ENCODE results near the gene CXCL14. TPM values are rescaled to one million over a fixed set of nuclear protein-coding genes. Genes with fewer than 3 reads are reported as not detected.

The CXCL14 gene
- total RNA-seq, 1 donor from 2014 or later = 1.2 TPM

DNA sequence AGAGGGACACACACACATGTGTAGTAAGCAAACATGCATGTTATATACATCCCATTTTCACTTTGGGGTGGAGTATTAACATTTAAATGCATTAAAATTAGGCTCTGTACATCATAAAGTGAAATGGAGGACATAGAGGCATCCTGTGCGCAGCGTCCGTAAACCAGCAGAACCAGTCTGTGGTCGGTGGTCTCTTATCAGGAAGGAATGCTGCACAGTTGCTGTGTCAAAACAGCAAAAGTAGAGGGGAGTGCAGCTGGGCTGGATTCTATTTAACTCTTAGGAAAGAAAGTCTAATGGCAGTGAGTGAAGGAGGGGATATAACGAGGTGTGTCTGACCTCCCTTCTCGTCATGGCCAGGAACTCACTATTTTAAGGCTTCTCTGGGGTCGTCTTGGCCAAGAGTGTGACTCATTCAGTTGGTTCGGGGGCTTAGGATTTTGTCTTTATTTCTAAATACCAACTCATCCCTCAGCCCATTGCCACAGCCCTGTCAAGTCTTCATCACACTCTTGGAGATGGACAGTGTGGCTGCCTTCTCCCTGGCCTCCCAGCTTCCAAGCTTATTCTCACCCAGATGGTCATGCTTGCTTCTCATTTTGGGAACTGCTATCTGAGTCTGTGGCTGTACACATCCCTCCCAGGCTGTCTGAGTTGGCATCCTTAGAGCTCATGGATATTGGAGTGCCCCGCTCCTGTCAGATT is 20.1 kb upstream of the CXCL14 start:
- intact Hi-C loops (cut with DNase I) = no loop called here
- no peak for DNase-seq (ENCODE audit: low spot score)

DNA sequence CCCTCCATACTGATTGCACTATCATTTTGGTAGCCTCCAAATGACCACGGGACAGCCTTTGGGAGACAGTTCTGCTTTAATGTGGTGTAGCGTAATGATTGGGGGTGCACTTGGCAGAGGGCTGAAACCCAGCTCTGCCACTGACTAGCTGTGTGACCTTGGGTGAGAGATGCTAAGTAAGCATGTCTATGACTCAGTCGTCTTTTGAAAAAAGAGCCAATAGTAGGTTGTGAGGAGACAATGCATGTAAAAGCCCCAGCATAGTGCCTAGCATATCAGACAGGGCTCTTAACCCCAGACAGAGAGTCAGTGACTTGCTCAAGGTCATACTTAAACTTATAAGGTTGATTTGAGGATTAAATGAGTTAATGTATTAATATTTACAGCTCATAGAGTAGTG is 18.0 kb upstream of the CXCL14 start:
- DNase-seq (ENCODE audit: low spot score) = no peak
- intact Hi-C loops (cut with DNase I) = no loop called here

DNA sequence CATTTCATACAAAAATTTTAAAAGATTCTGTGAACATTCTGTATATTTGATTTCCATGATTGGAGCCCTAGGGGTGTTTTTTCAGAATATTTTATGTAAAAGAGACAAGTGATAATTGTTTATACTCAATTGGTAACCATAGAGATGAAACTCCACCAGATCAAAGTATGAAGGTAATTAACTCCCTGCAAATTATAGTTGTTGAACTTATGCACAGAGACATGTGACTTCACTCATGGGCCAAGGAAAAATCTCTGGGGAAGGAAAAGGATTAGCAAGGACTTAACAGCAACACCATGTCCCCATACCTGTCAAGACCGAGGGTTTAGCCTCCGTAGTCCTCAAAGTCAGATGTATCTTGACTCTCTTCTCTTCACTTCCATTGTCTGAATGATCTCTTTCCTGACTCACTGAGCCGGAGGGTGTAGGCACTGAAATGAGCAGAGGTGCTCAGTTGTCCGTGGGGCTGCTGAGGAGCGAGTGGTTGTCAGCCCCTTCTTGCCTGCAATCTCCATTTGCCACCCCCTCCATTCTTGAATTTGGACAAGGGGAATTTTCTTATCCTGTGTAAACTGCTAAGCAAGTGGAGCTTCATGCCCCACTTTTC is 17.5 kb upstream of the CXCL14 start:
- no peak for DNase-seq (ENCODE audit: low spot score)
- intact Hi-C loops (cut with DNase I) = no loop called here

DNA sequence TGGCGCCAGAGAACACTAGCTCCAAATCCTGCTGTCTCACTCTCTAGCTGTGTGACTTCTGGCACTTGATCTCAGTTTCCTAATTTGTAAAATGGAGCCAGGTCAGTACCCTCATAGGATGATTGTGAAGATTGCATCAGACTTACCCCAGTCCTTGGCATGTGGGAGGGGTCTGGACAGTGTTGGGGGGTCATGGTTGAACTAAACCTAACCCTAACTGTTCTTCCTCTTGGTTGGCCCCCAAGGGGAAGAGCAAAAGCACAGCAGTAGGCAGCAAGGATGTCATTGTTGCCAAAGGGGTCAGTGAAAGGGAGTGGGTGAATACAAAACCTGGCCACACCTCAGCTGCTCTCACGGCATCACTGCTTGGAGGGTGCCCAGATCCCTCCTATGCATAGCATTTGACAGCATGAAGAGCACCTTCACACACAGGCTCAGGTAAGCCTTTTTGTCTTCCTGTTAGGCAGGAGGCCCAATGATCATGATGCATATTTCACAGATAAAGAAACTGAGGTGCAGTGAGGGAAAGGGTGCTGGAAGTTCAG is 15.7 kb upstream of the CXCL14 start:
- DNase-seq (ENCODE audit: low spot score) = no peak
- intact Hi-C loops (cut with DNase I) = no loop called here

DNA sequence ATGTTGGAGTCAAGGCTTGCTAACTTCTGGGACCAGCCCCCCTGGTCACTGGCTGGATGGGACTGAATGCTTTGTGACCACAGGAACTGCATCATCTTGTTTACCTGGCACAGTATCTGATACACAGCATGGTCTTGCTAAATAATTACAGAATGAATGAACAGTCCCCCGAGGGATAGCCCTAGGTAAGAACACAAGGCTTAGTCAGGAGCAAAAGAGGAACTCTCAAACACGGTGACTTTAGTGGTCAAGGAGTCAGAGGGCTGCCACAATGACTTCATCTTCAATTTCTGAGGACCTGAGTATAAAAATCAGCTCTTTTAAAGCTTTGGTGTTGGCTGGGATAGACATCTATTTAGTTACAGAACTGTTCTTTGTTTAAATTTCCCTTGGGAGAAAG is 15.1 kb upstream of the CXCL14 start:
- DNase-seq (ENCODE audit: low spot score) = no peak
- intact Hi-C loops (cut with DNase I) = no loop called here

DNA sequence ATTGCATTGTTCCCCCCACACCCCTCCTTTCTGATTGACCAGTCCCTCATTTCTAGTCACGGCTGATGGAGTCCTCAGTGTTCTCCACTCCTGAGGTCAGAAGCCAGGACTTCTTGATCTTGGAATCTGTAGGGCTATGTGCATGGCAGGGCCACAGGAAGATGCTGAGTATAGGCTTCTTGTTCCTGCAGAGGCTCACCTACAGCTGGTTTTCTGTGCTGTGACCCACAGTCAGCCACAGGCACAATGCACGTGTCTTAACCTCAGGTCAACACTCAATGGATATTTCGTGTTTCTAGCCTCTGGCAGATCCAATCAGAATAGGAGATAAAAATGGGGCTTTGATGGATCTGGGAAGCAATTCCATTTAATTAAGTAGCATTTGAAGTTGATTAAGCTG is 14.3 kb upstream of the CXCL14 start:
- no peak for DNase-seq (ENCODE audit: low spot score)
- intact Hi-C loops (cut with DNase I) = no loop called here

DNA sequence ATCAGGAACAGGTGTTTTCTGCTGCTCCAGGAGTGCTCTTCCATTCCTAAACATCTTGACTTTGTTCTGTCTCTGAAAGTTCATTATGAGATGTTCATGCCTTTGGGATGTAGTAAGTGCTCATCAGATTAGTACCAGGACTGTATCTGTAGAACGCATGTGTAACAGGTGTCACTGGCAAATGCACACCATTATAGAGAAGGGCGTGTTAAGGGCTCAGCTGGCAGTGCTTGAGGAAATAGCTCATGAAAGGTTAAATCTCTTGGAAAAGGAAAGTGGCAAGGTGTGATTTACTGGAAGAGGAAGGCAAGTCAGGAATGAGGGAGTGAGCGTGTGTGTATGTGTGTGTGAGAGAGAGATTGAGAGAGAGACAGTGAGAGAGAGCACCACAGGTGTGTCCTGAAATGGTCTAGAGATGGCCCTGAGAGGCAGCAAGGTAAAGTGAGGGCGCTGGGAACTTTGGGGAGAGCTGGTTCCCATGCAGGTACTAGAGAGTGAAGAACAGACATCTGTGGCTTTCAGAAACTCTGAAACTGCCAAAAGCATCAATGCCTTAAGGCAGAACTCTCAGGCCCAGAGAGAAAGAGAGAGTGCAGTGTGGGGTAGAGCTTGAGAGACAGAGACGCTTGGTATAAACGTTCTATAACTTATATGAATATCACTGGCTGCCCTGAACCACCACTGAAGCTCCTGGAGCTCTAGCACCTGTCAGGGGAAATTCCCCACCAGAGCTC is 13.7 kb upstream of the CXCL14 start:
- intact Hi-C loops (cut with DNase I) = no loop called here
- DNase-seq (ENCODE audit: low spot score) = no peak

DNA sequence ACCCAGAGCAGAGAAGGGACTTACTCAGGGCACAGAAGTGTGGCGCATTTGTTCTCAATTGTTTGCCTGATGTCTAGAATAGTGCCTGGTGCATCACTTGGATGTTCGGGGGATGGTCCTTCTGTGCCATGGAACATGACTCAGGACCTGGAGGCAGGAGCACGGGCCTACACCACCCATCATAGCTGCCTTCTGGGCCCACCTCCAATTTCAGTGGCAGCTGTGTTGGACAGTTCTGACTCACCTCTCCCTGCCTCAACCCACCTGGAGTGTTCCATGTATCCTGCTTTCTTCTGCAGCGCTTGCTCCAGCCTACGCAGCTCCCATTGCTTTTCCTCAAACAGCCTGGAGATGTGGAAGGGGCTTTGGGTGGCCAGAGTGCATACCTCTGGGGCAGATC is 12.5 kb upstream of the CXCL14 start:
- intact Hi-C loops (cut with DNase I) = no loop called here
- no peak for DNase-seq (ENCODE audit: low spot score)

DNA sequence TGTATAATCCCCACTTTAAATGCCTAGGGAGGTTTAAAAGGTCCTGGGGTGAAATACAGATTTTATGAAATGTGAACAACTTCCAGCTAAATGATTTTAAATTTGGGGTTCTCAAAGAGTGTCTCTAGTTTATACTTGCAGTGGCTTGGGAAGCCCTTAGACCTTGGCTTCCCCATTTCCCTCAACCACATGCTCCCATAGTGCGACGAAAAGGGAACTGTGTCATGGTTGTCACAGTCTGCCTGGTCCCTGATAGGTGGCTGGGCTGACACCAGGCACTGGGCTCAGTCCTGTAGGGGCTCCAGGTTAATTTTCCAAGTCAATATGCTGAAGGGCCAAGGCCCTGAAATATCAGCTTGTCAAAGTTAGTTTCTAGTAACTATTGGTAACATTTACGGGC is 10.4 kb upstream of the CXCL14 start:
- no peak for DNase-seq (ENCODE audit: low spot score)
- intact Hi-C loops (cut with DNase I) = no loop called here

DNA sequence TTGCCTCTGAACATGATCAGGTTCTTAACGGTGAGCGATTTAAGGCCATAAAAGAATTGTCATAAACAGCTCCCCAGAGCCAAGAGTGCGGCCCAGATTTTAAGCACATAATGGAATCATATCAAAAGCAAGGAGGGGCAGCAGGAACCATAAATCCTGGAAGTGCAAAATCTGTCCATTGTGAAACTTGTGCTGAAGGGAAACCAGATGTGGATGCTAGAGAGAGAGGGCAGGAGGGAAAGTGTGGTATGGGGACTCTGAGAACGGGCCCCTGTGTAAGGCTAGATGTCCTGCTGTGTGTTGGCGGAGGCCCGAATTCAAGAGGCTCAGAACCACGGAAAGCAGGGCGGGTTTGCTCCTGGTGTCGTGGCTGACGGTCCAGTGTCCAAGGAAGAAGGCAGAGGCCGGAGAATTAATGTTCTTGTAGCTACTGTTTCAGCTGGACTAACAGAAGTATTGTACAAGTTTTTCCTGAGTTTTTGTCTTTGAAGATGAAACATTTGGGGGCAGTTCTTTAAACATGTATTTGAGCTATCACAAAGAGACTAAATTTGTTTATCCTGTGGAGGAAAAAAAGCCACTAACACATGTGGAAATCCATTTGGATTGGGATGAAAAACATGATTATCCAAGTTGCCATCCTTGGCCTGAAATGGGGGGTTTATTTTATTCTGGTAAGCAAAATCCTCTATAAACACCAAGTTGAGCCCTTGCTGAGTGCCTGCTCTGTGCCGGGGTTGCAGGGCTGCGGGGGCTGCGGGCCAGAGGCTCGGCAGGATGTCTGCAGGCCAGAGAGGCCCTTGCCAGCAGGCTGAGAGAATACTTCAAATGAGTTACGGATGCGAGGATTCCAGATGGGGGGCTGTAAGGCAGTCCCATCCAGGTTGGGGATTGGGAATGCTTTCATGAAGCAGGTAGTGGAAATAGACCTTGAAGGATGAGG is 9.2 kb upstream of the CXCL14 start:
- intact Hi-C loops (cut with DNase I) = no loop called here
- peak; percentile 15 for DNase-seq (ENCODE audit: low spot score)

DNA sequence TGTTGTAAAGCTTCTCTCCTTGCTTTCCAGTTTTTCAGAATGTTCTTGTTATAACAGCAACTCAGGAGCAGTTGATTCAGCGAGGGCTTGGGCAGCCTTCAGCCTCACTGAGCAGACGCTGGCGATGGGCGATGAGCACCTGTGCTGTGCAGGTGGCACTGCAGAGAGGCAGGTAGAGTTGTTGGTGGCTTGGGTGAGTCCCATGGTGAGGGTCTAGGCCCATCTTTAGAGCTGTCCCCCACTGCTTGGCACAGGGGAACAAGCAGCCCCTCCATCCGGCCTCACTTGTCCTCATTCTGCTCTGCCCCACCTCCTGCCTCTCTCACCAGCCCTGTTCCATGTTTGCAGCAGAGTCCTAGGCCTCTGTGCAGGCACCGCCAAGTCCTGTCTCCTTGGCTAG is 6.1 kb upstream of the CXCL14 start:
- DNase-seq (ENCODE audit: low spot score) = peak; percentile 46
- intact Hi-C loops (cut with DNase I) = no loop called here

DNA sequence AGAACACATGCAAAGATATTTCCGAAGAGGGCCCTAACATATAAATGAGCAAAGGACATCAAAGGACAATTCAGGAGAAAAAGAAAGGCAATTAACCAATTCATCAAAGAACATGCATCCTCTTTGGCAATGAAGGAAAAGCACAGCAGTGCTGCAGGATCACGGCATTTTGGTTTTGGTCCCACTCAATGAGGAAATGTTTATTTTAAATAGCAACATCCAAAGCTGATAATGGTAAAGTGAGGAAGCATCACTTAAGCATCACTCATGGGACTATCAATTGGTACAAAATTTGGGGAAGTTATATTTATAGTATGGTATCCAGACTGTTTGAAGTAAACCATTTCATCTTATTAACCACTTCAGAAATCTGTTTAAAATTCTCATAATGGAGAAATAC is 5.5 kb upstream of the CXCL14 start:
- no peak for DNase-seq (ENCODE audit: low spot score)
- intact Hi-C loops (cut with DNase I) = no loop called here

DNA sequence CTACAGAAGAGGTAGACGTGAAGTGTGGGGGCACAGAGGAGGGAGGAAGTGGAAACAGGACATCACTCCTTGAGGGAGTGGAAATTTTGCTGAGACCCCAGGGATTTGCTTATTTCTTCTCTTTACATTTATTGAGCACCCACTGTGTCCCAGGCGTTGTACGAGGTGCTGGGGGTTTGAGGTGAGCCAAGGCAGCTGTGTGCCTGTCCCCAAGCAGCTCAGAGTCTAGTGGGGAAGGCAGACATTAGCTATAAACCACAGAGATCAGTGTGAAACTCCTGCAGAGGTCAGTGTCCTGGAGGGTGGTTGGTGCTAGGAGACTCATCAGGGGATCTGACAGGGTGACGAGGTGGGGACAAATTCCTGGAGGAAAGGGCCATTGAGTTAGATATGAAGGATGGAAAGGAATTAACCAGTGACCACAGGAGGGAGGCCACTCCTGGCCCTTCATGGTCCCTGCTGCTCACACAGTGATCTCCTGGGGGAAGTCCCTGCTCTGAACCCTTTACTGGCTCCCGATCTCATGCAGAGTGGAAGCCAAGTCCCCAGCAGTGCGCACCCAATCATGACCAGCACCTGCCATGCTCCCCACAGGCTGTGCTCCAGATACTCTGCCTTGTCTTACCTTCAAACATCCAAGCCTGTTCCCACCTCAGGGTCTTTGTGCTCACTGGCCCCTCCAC is 3.4 kb upstream of the CXCL14 start:
- intact Hi-C loops (cut with DNase I) = no loop called here

DNA sequence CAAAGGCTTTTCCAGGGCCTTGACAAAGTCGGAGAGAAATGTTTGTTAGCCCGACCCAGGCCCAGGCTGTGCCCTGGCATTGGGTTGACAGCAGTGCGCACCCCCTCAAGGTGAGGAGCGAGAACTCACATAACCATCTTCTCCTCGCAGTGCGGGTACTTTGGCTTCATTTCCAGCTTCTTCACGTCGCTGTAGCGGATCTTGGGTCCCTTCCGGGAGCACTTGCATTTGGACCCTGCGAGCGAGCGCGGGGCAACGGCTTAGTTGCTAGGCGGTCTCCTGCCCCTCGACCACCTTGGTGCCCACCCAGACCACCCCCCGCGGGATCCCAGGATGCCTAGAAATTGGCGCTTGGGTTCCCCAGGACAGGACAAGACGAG is 496 bp downstream of the CXCL14 start:
- intact Hi-C loops (cut with DNase I) = no loop called here
- DNase-seq (ENCODE audit: low spot score) = no peak

More for the DNA sequence above, 3.4 kb upstream of the CXCL14 start:
- peak; percentile 17 for DNase-seq (ENCODE audit: low spot score)

DNA sequence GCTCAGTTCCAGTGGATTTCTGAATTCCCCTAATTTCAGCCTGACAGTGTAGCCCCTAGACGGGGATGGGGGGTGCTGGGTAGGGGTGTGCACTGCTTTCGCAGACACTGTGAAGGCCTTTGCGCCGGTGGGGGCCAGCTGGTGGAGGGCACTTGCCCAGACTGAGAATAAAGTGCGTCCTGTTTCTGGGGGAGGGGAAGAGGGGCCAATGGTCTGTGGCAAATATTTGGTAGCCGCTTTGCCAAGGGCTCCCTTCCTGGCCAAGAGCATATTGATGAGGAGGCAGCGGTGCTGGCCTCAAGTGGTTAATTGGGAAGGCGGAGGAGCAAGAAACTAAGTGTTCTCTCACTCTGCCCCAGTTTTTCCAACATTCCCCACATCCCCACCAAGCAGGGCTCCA is 1.4 kb downstream of the CXCL14 start:
- peak; percentile 57 for DNase-seq (ENCODE audit: low spot score)
- intact Hi-C loops (cut with DNase I) = no loop called here

DNA sequence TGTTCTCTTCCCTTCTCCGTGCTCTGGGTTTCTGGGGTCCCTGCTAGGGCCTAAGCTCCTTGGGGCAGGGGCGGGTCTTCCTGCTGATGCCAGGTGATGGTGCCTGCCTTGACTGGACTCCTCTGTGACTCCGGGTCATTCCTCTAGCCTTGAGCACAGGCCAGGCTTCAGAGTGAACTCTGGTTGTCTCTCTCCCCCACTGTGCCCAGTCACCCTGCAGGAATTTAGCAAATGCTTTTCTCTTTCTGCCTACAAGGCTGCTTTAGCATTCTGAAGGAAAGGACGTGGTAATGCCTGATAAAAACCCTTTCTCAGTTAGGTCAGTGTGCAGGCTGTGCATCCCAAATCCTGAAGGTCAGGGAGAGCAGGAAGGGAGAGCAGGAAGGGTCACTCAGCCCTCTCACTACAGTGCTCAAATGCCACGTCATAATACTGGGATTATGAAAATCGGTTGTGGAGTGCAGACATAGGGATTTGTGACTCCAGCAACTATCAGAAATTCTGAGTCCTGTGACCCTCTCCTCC is 2.7 kb downstream of the CXCL14 start:
- peak; percentile 17 for DNase-seq (ENCODE audit: low spot score)
- intact Hi-C loops (cut with DNase I) = no loop called here

DNA sequence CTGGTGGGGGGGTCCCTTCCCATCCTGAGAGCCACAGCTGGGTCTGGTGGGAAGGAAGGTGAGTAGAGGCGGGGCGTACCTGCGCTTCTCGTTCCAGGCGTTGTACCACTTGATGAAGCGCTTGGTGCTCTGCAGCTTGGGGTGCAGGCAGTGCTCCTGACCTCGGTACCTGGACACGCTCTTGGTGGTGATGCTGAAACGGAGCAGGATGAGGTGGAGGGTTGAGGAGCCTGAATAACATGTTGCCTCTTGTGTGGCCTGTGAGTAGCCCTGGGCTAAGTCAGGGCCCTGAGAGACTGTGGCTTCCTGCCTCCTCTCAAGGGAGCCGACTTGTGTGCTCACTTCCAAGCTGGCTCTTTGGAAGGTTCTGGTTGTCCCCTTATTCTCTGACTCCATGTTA is 4.3 kb downstream of the CXCL14 start:
- DNase-seq (ENCODE audit: low spot score) = peak; percentile 56
- intact Hi-C loops (cut with DNase I) = no loop called here

DNA sequence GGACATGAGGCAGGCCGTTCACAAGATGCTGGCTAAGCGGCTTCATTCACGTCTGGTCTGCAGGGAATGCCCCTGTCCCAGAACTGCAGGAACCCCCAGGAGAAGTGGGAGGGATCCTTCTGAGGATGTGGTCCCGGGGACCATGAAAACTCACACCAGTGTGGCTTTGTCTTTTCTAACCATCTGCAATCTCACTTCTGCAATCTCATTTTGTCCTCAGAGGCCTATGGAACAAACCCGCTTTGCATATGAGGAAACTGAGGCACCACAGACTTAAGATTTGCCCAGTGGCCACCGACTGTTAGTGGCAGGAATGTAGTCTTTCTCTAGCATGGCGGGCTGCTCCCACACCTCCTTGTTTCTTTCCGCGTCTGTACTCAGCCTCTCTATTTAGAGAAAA is 6.9 kb downstream of the CXCL14 start:
- peak; percentile 49 for DNase-seq (ENCODE audit: low spot score)
- intact Hi-C loops (cut with DNase I) = no loop called here

DNA sequence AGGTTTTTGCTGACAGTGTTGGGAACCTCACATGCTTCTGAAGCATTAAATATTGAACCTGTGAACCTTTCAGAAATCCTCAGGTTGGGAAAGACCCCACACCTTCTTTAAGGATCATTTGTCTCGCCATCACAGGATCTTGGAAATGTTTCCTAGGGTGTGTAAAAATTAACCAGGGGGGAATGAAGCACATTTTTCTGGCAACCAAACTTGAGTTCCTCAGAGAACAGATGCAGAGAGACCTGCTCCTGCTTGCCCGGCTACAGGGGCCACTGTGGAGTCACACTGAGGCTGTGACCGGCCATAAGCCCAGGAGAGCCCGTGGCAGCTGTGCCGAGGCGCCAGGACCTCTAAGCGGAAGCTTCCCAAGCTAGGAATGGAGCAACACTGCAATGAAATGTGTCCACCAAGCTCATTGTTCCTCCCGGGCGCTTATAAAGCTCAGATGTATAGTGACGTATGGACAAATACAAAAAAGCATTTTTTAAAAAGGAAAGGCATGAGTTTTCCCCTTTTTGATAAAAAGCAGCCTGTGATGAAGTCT is 7.7 kb downstream of the CXCL14 start:
- intact Hi-C loops (cut with DNase I) = no loop called here
- peak; percentile 64 for DNase-seq (ENCODE audit: low spot score)

Measured in cardiac septum (tissue), 1 donor.